DND-41 (cell line): Measurements from ENCODE around the gene ECE2.
"Not testable (repeated sequence)": the region's sequence is repeated elsewhere in the genome, so short reads cannot be mapped to it uniquely, and the experiment has no call there.

Source experiments
- ATAC-seq: fragments of 200-7000 bp; cut with Tn5 transposase; 3 replicates; pipeline ENCODE4 v1.9.1; 2021; ENCODE audit warnings: low read depth; ENCODE audit not compliant: insufficient read depth
- DNase-seq: peaks from one replicate; pipeline ENCODE4 v3.0.0-alpha.2; 2020
- H2AFZ ChIP-seq: 2 replicates; pipeline ENCODE4 v1.6.0; 2012; ENCODE audit warnings: low read depth, low read length
- H3K27ac ChIP-seq: 2 replicates; pipeline ENCODE4 v1.5.1; 2012; ENCODE audit warnings: low read length, inconsistent platforms
- H3K27me3 ChIP-seq: fragments of 200-600 bp; sonication (generic); 2 replicates; pipeline ENCODE4 v1.6.0; 2012; ENCODE audit warnings: low read length, mild to moderate bottlenecking, inconsistent platforms; ENCODE audit not compliant: insufficient read depth, poor library complexity
- H3K36me3 ChIP-seq: 2 replicates; pipeline ENCODE4 v1.5.1; 2012; ENCODE audit warnings: low read length, inconsistent platforms; ENCODE audit not compliant: insufficient read depth
- H3K4me1 ChIP-seq: 2 replicates; pipeline ENCODE4 v1.5.1; 2012; ENCODE audit warnings: mild to moderate bottlenecking, low read length; ENCODE audit not compliant: insufficient read depth
- H3K4me2 ChIP-seq: 2 replicates; pipeline ENCODE4 v1.6.0; 2012; ENCODE audit warnings: mild to moderate bottlenecking, moderate library complexity, low read length, inconsistent platforms; ENCODE audit not compliant: insufficient read depth
- H3K4me3 ChIP-seq, 2 experiments: fragments of 200-600 bp in 1 of 2; shearing (Covaris generic) in 1 of 2; 2 replicates each; pipeline ENCODE4 v1.5.1; 2012 to 2016; ENCODE audit warnings: inconsistent platforms in 2 of 2, low read length in 2 of 2, mild to moderate bottlenecking in 2 of 2, low read depth in 1 of 2, moderate library complexity in 1 of 2
- H3K79me2 ChIP-seq: 2 replicates; pipeline ENCODE4 v1.6.0; 2012; ENCODE audit warnings: low read length, inconsistent platforms; ENCODE audit not compliant: insufficient read depth
- H3K9ac ChIP-seq: 2 replicates; pipeline ENCODE4 v1.6.0; 2012; ENCODE audit warnings: low read depth, mild to moderate bottlenecking, inconsistent platforms, low read length, moderate library complexity
- H3K9me3 ChIP-seq: 2 replicates; pipeline ENCODE4 v1.5.1; 2012; ENCODE audit warnings: low read length, moderate library complexity, mild to moderate bottlenecking, inconsistent platforms; ENCODE audit not compliant: insufficient read depth, severe bottlenecking
- H4K20me1 ChIP-seq: 2 replicates; pipeline ENCODE4 v1.6.0; 2012; ENCODE audit warnings: low read length; ENCODE audit not compliant: insufficient read depth
- EZH2 ChIP-seq: IDR thresholded peaks from 3 replicates; pipeline ENCODE4 v1.6.1; 2012; ENCODE audit warnings: borderline replicate concordance, low read depth, mild to moderate bottlenecking, moderate library complexity, low read length, inconsistent platforms; ENCODE audit not compliant: severe bottlenecking
- TF ChIP-seq, protein P1 (sequence below): IDR thresholded peaks from 2 replicates; pipeline ENCODE4 v1.5.1; 2012; ENCODE audit warnings: borderline replicate concordance, low read length, moderate library complexity, mild to moderate bottlenecking; ENCODE audit not compliant: poor library complexity, severe bottlenecking; ENCODE audit errors: extremely low read depth

Gene ECE2

GRCh38 chr3:184338511-184338945 is 62.7 kb downstream of the ECE2 start:
- H4K20me1 ChIP-seq = peaks cover 30% of the 10 kb centered on the region
- peaks cover 11% of the 10 kb centered on the region for H3K79me2 ChIP-seq
- TF ChIP-seq, protein P1, sequence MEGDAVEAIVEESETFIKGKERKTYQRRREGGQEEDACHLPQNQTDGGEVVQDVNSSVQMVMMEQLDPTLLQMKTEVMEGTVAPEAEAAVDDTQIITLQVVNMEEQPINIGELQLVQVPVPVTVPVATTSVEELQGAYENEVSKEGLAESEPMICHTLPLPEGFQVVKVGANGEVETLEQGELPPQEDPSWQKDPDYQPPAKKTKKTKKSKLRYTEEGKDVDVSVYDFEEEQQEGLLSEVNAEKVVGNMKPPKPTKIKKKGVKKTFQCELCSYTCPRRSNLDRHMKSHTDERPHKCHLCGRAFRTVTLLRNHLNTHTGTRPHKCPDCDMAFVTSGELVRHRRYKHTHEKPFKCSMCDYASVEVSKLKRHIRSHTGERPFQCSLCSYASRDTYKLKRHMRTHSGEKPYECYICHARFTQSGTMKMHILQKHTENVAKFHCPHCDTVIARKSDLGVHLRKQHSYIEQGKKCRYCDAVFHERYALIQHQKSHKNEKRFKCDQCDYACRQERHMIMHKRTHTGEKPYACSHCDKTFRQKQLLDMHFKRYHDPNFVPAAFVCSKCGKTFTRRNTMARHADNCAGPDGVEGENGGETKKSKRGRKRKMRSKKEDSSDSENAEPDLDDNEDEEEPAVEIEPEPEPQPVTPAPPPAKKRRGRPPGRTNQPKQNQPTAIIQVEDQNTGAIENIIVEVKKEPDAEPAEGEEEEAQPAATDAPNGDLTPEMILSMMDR = no peak
- no peak for TF ChIP-seq EZH2
- ATAC-seq (no peak), DNase-seq (no peak)
- H3K9ac ChIP-seq = no peak overlapping the region
- H3K27ac ChIP-seq = no peak overlapping the region
- H3K4me2 ChIP-seq = no peak overlapping the region
- H3K27me3 ChIP-seq = no peaks in the 10 kb centered on the region
- peaks cover 26% of the 10 kb centered on the region for H3K4me1 ChIP-seq
- H2AFZ ChIP-seq = no peak overlapping the region
- no peak overlapping the region for H3K4me3 ChIP-seq
- H3K9me3 ChIP-seq = no peaks in the 10 kb centered on the region
- peaks cover 22% of the 10 kb centered on the region for H3K36me3 ChIP-seq

DNA sequence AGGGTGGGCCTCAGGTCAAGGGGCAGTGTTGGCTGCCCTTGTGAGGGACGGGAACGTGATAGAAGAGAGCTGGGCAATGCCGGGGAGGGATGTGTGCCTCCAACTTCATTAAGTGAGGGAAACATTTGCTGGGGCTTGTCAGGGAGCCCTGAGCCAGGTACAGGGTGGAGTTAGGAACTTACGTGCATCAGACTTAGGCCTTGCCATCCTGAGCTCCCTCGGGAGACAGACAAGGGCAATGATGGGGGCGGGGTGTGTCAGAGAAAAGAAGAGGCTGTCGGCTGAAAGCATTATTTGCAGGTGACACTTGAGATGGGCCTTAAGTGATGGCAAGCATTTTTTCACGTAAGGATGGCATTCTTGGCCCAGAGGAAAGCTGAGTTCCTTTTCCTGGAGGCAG is 63.2 kb downstream of the ECE2 start:
- Histone ChIP-seq H3K4me2 (no peak overlapping the region), H3K27ac (no peak overlapping the region), H3K4me3 (no peak overlapping the region), H3K9me3 (no peaks in the 10 kb centered on the region), H4K20me1 (peaks cover 26% of the 10 kb centered on the region), H3K27me3 (no peaks in the 10 kb centered on the region), H2AFZ (no peak overlapping the region), H3K4me1 (peaks cover 26% of the 10 kb centered on the region), H3K9ac (no peak overlapping the region), H3K79me2 (peaks cover 11% of the 10 kb centered on the region), H3K36me3 (peaks cover 18% of the 10 kb centered on the region)
- TF ChIP-seq EZH2 = no peak
- TF ChIP-seq, protein P1 = no peak
- DNase-seq (no peak), ATAC-seq (no peak)

DNA sequence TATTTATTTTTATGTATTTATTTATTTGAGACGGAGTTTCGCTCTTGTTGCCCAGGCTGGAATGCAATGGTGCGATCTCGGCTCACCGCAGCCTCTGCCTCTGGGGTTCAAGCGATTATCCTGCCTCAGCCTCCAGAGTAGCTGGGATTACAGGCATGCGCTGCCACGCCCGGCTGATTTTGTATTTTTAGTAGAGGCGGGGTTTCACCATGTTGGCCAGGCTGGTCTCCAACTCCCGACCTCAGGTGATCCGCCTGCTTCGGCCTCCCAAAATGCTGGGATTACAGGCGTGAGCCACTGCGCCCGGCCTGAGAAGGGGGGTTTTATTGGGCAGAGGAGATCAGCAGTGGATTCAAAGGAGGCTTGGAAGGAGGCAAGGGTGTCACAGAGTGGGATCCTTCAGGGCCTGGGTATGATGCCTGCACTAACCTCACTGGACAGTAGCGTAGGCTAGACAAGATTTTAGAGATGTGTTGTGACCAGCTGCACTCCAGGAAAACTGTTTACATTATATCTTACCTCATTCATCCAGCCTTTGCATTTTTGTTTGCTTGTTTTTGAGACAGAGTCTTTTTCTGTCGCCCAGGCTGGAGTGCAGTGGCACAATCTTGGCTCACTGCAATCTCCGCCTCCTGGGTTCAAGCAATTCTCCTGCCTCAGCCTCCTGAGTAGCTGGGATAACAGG is 63.8 kb downstream of the ECE2 start:
- H3K9ac ChIP-seq, DNase-seq, H3K27me3 ChIP-seq, H3K9me3 ChIP-seq, H3K4me2 ChIP-seq, ATAC-seq, H3K27ac ChIP-seq, H2AFZ ChIP-seq, H3K4me3 ChIP-seq: not testable (repeated sequence)
- Histone ChIP-seq H3K79me2 (peaks cover 11% of the 10 kb centered on the region), H4K20me1 (peaks cover 21% of the 10 kb centered on the region), H3K4me1 (peaks cover 26% of the 10 kb centered on the region), H3K36me3 (peaks cover 12% of the 10 kb centered on the region)

DNA sequence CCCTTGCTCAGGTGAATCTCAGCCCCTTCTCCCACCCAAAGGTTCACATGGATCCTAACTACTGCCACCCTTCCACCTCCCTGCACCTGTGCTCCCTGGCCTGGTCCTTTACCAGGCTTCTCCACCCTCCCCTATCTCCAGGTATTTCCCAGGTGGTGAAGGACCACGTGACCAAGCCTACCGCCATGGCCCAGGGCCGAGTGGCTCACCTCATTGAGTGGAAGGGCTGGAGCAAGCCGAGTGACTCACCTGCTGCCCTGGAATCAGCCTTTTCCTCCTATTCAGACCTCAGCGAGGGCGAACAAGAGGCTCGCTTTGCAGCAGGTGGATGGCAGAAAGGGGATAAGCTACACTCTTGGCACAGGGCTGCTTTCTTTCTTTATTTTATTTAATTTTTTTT is 66.1 kb downstream of the ECE2 start:
- Histone ChIP-seq H3K9me3 (no peaks in the 10 kb centered on the region), H3K4me3 (no peak overlapping the region), H2AFZ (no peak overlapping the region), H3K4me1 (peaks cover 14% of the 10 kb centered on the region), H3K36me3 (peaks cover 3% of the 10 kb centered on the region), H3K4me2 (no peak overlapping the region), H4K20me1 (peaks cover 6% of the 10 kb centered on the region; the same call in 1 of the 2 replicates), H3K79me2 (peaks cover 3% of the 10 kb centered on the region; the same call in 1 of the 2 replicates), H3K27ac (no peak overlapping the region), H3K27me3 (no peaks in the 10 kb centered on the region), H3K9ac (no peak overlapping the region)
- DNase-seq = no peak
- TF ChIP-seq EZH2 = no peak
- TF ChIP-seq, protein P1 = no peak
- ATAC-seq = no peak
